ENCODE results near the gene PNPLA7. TPM values are rescaled to one million over a fixed set of nuclear protein-coding genes. Genes with fewer than 3 reads are reported as not detected.
A peak's percentile ranks its signal among the peaks of the same experiment; 100 is the strongest.

PNPLA7 gene
- total RNA-seq, 1 experiment from 2014 or later = 1.3 TPM

DNA sequence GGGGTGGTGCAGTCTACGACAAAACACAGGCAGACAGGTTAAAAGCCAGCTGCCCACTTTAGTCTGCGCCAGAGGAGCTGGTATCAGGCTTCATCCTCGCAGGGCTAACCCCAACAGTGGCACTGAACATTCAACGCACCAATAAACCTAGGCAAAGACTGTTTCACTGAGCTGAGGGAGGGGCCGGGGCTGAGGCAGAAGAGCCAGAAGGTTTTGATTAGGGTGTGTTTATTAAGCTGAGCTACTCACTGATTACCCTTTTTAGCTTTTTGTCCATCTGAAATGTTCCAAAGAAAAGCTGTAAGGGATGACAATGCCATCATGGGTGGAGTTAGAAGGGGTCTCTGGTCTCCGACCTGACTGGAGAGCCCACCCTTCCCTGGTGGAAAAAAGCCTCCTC lies 38.7 kb upstream of the PNPLA7 start (continued):
- TF ChIP-seq, protein P1, sequence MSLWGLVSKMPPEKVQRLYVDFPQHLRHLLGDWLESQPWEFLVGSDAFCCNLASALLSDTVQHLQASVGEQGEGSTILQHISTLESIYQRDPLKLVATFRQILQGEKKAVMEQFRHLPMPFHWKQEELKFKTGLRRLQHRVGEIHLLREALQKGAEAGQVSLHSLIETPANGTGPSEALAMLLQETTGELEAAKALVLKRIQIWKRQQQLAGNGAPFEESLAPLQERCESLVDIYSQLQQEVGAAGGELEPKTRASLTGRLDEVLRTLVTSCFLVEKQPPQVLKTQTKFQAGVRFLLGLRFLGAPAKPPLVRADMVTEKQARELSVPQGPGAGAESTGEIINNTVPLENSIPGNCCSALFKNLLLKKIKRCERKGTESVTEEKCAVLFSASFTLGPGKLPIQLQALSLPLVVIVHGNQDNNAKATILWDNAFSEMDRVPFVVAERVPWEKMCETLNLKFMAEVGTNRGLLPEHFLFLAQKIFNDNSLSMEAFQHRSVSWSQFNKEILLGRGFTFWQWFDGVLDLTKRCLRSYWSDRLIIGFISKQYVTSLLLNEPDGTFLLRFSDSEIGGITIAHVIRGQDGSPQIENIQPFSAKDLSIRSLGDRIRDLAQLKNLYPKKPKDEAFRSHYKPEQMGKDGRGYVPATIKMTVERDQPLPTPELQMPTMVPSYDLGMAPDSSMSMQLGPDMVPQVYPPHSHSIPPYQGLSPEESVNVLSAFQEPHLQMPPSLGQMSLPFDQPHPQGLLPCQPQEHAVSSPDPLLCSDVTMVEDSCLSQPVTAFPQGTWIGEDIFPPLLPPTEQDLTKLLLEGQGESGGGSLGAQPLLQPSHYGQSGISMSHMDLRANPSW (CRISPR knock-in tag; conservative IDR thresholded peaks at IDR 0.05; ENCODE audit: low read depth) = no peak
- no peak for TF ChIP-seq JAZF1 (CRISPR knock-in tag; IDR thresholded peaks at IDR 0.05)

DNA sequence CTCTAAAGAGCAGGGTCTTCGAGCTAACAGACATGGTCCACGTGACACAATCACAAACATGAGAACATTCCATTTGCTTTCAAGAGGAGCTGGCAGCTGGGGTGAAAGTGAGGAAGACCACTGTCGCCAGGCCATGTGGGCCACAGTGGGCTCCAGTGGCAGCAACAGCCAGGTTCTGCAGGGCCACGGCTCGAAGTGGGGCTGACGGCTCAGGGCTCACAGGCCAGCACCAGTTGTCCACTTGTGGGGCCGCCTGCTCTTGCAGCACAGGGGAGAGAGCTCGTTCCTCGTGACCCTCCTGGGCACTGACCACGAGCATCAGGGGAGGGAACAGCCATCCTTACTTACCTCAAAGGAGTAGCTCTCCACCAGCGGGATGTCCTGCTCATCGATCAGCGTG lies 38.1 kb upstream of the PNPLA7 start:
- TF ChIP-seq TEAD1 (CRISPR knock-in tag; IDR thresholded peaks at IDR 0.05) (no peak), ATF3 (CRISPR knock-in tag; conservative IDR thresholded peaks at IDR 0.05) (no peak), RELA (CRISPR knock-in tag; IDR thresholded peaks at IDR 0.05; ENCODE audit: borderline replicate concordance) (no peak), CBFB (CRISPR knock-in tag; IDR thresholded peaks at IDR 0.05; ENCODE audit: low read depth) (no peak), ZBTB21 (CRISPR knock-in tag; IDR thresholded peaks at IDR 0.05; ENCODE audit: borderline replicate concordance) (no peak), PRDM15 (CRISPR knock-in tag; IDR thresholded peaks at IDR 0.05) (no peak), ETV6 (CRISPR knock-in tag; IDR thresholded peaks at IDR 0.05) (no peak), OVOL2 (CRISPR knock-in tag; IDR thresholded peaks at IDR 0.05; ENCODE audit: borderline replicate concordance) (no peak), ZNF416 (CRISPR knock-in tag; IDR thresholded peaks at IDR 0.05) (no peak), NFATC4 (CRISPR knock-in tag; IDR thresholded peaks at IDR 0.05) (no peak), CREB1 (CRISPR knock-in tag; IDR thresholded peaks at IDR 0.05) (no peak), ESRRA (CRISPR knock-in tag; IDR thresholded peaks at IDR 0.05; ENCODE audit: borderline replicate concordance) (no peak)
- TF ChIP-seq, protein P2, sequence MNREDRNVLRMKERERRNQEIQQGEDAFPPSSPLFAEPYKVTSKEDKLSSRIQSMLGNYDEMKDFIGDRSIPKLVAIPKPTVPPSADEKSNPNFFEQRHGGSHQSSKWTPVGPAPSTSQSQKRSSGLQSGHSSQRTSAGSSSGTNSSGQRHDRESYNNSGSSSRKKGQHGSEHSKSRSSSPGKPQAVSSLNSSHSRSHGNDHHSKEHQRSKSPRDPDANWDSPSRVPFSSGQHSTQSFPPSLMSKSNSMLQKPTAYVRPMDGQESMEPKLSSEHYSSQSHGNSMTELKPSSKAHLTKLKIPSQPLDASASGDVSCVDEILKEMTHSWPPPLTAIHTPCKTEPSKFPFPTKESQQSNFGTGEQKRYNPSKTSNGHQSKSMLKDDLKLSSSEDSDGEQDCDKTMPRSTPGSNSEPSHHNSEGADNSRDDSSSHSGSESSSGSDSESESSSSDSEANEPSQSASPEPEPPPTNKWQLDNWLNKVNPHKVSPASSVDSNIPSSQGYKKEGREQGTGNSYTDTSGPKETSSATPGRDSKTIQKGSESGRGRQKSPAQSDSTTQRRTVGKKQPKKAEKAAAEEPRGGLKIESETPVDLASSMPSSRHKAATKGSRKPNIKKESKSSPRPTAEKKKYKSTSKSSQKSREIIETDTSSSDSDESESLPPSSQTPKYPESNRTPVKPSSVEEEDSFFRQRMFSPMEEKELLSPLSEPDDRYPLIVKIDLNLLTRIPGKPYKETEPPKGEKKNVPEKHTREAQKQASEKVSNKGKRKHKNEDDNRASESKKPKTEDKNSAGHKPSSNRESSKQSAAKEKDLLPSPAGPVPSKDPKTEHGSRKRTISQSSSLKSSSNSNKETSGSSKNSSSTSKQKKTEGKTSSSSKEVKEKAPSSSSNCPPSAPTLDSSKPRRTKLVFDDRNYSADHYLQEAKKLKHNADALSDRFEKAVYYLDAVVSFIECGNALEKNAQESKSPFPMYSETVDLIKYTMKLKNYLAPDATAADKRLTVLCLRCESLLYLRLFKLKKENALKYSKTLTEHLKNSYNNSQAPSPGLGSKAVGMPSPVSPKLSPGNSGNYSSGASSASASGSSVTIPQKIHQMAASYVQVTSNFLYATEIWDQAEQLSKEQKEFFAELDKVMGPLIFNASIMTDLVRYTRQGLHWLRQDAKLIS (CRISPR knock-in tag; IDR thresholded peaks at IDR 0.05; ENCODE audit: borderline replicate concordance) = no peak
- TF ChIP-seq, protein P3, sequence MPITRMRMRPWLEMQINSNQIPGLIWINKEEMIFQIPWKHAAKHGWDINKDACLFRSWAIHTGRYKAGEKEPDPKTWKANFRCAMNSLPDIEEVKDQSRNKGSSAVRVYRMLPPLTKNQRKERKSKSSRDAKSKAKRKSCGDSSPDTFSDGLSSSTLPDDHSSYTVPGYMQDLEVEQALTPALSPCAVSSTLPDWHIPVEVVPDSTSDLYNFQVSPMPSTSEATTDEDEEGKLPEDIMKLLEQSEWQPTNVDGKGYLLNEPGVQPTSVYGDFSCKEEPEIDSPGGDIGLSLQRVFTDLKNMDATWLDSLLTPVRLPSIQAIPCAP (CRISPR knock-in tag; IDR thresholded peaks at IDR 0.05) = no peak
- TF ChIP-seq, protein P1 (CRISPR knock-in tag; conservative IDR thresholded peaks at IDR 0.05; ENCODE audit: low read depth) = no peak
- TF ChIP-seq, protein P4, sequence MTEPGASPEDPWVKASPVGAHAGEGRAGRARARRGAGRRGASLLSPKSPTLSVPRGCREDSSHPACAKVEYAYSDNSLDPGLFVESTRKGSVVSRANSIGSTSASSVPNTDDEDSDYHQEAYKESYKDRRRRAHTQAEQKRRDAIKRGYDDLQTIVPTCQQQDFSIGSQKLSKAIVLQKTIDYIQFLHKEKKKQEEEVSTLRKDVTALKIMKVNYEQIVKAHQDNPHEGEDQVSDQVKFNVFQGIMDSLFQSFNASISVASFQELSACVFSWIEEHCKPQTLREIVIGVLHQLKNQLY (CRISPR knock-in tag; IDR thresholded peaks at IDR 0.05) = no peak
- Mint-ChIP-seq H3K27ac (no peak overlapping the region), H3K4me1 (peaks cover 5% of the 10 kb centered on the region; the same call in 1 of the 2 replicates), H3K27me3 (ENCODE audit: low read depth) (peaks cover 8% of the 10 kb centered on the region), H3K4me3 (peak overlapping the region; percentile 77), H3K9me3 (no peaks in the 10 kb centered on the region), H3K36me3 (peaks cover 28% of the 10 kb centered on the region)
- DNase-seq (ENCODE audit: low spot score) (no peak), ATAC-seq (no peak)
- CTCF ChIA-PET = interaction anchor here (2.3 kb wide), 1 partner anchor 10 kb away, joined by 8 read pairs; the partner anchor contains the start of gene DPH7
- POLR2A ChIA-PET = interaction anchor here (1.9 kb wide), 1 partner anchor 8 kb away, joined by 7 read pairs; no protein-coding TSS in a partner anchor
